GM19395 (cell line): ENCODE measurements around the gene AP3D1.
"Not testable (repeated sequence)": the region's sequence is repeated elsewhere in the genome, so short reads cannot be mapped to it uniquely, and the experiment has no call there.

Experiments
- ATAC-seq: cut with Tn5 transposase; IDR thresholded peaks from one replicate; pipeline ENCODE4 v1.9.1; 2021; ENCODE audit warnings: mild to moderate bottlenecking, moderate library complexity; ENCODE audit not compliant: unreplicated experiment

The AP3D1 gene

GRCh38 chr19:2091926-2092525 lies 59.3 kb downstream of the AP3D1 start:
- not testable (repeated sequence) for ATAC-seq

- no peak for ATAC-seq
These were observed 61.7 kb downstream of the AP3D1 start for GRCh38 chr19:2089727-2090053.

- no peak for ATAC-seq
These were observed 62.2 kb downstream of the AP3D1 start for GRCh38 chr19:2089001-2089711.

GRCh38 chr19:2087621-2088100 lies 63.7 kb downstream of the AP3D1 start:
- ATAC-seq, result no peak

- not testable (repeated sequence) for ATAC-seq
These were observed 64.4 kb downstream of the AP3D1 start for GRCh38 chr19:2086695-2087620.

- ATAC-seq, result peak; percentile 42
These were observed 66.2 kb downstream of the AP3D1 start for GRCh38 chr19:2084993-2085720.

GRCh38 chr19:2083174-2083854 lies 68.1 kb downstream of the AP3D1 start:
- ATAC-seq, result no peak

GRCh38 chr19:2081873-2082810 lies 69.2 kb downstream of the AP3D1 start:
- no peak for ATAC-seq

- no peak for ATAC-seq
These were observed 70.9 kb downstream of the AP3D1 start for GRCh38 chr19:2080336-2080988.

GRCh38 chr19:2079865-2080301 lies 71.5 kb downstream of the AP3D1 start:
- ATAC-seq, result no peak

- no peak for ATAC-seq
These were observed 72.1 kb downstream of the AP3D1 start for GRCh38 chr19:2079076-2079864.

- ATAC-seq, result no peak
These were observed 73.3 kb downstream of the AP3D1 start for GRCh38 chr19:2077833-2078619.

- ATAC-seq, result no peak
These were observed 74.0 kb downstream of the AP3D1 start for GRCh38 chr19:2077398-2077797.

GRCh38 chr19:2076526-2076944 lies 74.8 kb downstream of the AP3D1 start:
- ATAC-seq, result no peak

GRCh38 chr19:2072757-2073551 lies 78.4 kb downstream of the AP3D1 start:
- no peak for ATAC-seq

GRCh38 chr19:2070986-2071673 lies 80.2 kb downstream of the AP3D1 start:
- ATAC-seq, result no peak
